ENCODE data around the gene TNF. TPM values are rescaled to one million over a fixed set of nuclear protein-coding genes. Genes with fewer than 3 reads are reported as not detected.

Gene TNF
- total and polyA plus RNA-seq, 5 donors = 0.23 to 0.71 (median 0.42) TPM

- DNase-seq = no peak
- Histone ChIP-seq H3K4me3 (ENCODE audit: low read length) (no peak overlapping the region), H3K27me3 (ENCODE audit: control insufficient read depth, insufficient read depth) (no peaks in the 10 kb centered on the region), H3K27ac (ENCODE audit: low read length) (no peak overlapping the region), H3K4me1 (ENCODE audit: control insufficient read depth, insufficient read depth, low read length) (no peaks in the 10 kb centered on the region), H3K9me3 (ENCODE audit: control insufficient read depth, low read length) (no peaks in the 10 kb centered on the region)
- intact Hi-C loops (cut with DNase I) = loop anchor here in 1 of 4 donors (5.0 kb wide), 1 partner anchor 41 kb away; no protein-coding TSS in a partner anchor
- WGBS = 94% methylated on average over 1 of the region's 1 CpG
- ATAC-seq = no peak
Observed at GRCh38 chr6:31533455-31533841, 41.9 kb upstream of the TNF start.

GRCh38 chr6:31534011-31534410 is 41.4 kb upstream of the TNF start:
- DNase-seq (no peak), ATAC-seq (no peak)
- Histone ChIP-seq H3K4me1 (ENCODE audit: control insufficient read depth, insufficient read depth, low read length) (no peaks in the 10 kb centered on the region), H3K9me3 (ENCODE audit: control insufficient read depth, low read length) (no peaks in the 10 kb centered on the region), H3K27me3 (ENCODE audit: control insufficient read depth, insufficient read depth) (no peaks in the 10 kb centered on the region), H3K27ac (ENCODE audit: low read length) (no peak overlapping the region), H3K4me3 (ENCODE audit: low read length) (no peak overlapping the region)
- intact Hi-C loops (cut with DNase I) = loop anchor here in 1 of 4 donors (5.0 kb wide), 1 partner anchor 42 kb away; no protein-coding TSS in a partner anchor
- WGBS = 87% methylated on average over 6 of the region's 6 CpGs

GRCh38 chr6:31534521-31535040 is 40.8 kb upstream of the TNF start:
- no peaks in the 10 kb centered on the region for H3K9me3 ChIP-seq (ENCODE audit: control insufficient read depth, low read length)
- DNase-seq (no peak), ATAC-seq (no peak)
- no peaks in the 10 kb centered on the region for H3K27me3 ChIP-seq (ENCODE audit: control insufficient read depth, insufficient read depth)
- intact Hi-C loops (cut with DNase I) = loop anchor here in 1 of 4 donors (5.0 kb wide), 1 partner anchor 42 kb away; no protein-coding TSS in a partner anchor
- H3K4me1 ChIP-seq (ENCODE audit: control insufficient read depth, insufficient read depth, low read length) = no peaks in the 10 kb centered on the region
- H3K4me3 ChIP-seq (ENCODE audit: low read length) = no peak overlapping the region
- WGBS = 87% methylated on average over 24 of the region's 24 CpGs
- H3K27ac ChIP-seq (ENCODE audit: low read length) = no peak overlapping the region

- Histone ChIP-seq H3K4me1 (ENCODE audit: control insufficient read depth, insufficient read depth, low read length) (peaks cover 5% of the 10 kb centered on the region), H3K9me3 (ENCODE audit: control insufficient read depth, low read length) (no peaks in the 10 kb centered on the region), H3K27me3 (ENCODE audit: control insufficient read depth, insufficient read depth) (no peaks in the 10 kb centered on the region), H3K4me3 (ENCODE audit: low read length) (no peak overlapping the region), H3K27ac (ENCODE audit: low read length) (no peak overlapping the region)
- DNase-seq = no peak
- ATAC-seq = no peak
- intact Hi-C loops (cut with DNase I) = no loop called here
- WGBS = 38% methylated on average over 2 of the region's 2 CpGs
Observed at GRCh38 chr6:31535538-31536324, 39.6 kb upstream of the TNF start.

- peaks cover 5% of the 10 kb centered on the region for H3K4me1 ChIP-seq (ENCODE audit: control insufficient read depth, insufficient read depth, low read length)
- intact Hi-C loops (cut with DNase I) = no loop called here
- H3K27me3 ChIP-seq (ENCODE audit: control insufficient read depth, insufficient read depth) = no peaks in the 10 kb centered on the region
Observed at GRCh38 chr6:31538805-31539400, 36.5 kb upstream of the TNF start.

GRCh38 chr6:31540640-31541039 is 34.7 kb upstream of the TNF start:
- intact Hi-C loops (cut with DNase I) = no loop called here
- H3K9me3 ChIP-seq (ENCODE audit: control insufficient read depth, low read length) = no peaks in the 10 kb centered on the region
- no peak overlapping the region for H3K27ac ChIP-seq (ENCODE audit: low read length)
- 9% methylated on average over 4 of the region's 4 CpGs for WGBS
- DNase-seq (no peak), ATAC-seq (no peak)
- H3K27me3 ChIP-seq (ENCODE audit: control insufficient read depth, insufficient read depth) = no peaks in the 10 kb centered on the region
- peak overlapping the region; percentile 94 for H3K4me3 ChIP-seq (ENCODE audit: low read length)
- peaks cover 5% of the 10 kb centered on the region for H3K4me1 ChIP-seq (ENCODE audit: control insufficient read depth, insufficient read depth, low read length)

More at GRCh38 chr6:31538805-31539400, 36.5 kb upstream of the TNF start:
- ATAC-seq (no peak), DNase-seq (no peak)
- Histone ChIP-seq H3K4me3 (ENCODE audit: low read length) (no peak overlapping the region), H3K9me3 (ENCODE audit: control insufficient read depth, low read length) (no peaks in the 10 kb centered on the region), H3K27ac (ENCODE audit: low read length) (no peak overlapping the region)
- WGBS = 52% methylated on average over 6 of the region's 6 CpGs

GRCh38 chr6:31541059-31541657 is 34.2 kb upstream of the TNF start:
- 0% methylated on average over 21 of the region's 21 CpGs for WGBS
- H3K9me3 ChIP-seq (ENCODE audit: control insufficient read depth, low read length) = no peaks in the 10 kb centered on the region
- peaks cover 5% of the 10 kb centered on the region for H3K4me1 ChIP-seq (ENCODE audit: control insufficient read depth, insufficient read depth, low read length)
- peak overlapping the region; percentile 94 for H3K4me3 ChIP-seq (ENCODE audit: low read length)
- DNase-seq (peak in 2 of 3 donors; percentile 51 to 70), ATAC-seq (peak; percentile 20 to 53)
- intact Hi-C loops (cut with DNase I) = no loop called here
- H3K27ac ChIP-seq (ENCODE audit: low read length) = peak overlapping the region; percentile 87
- no peaks in the 10 kb centered on the region for H3K27me3 ChIP-seq (ENCODE audit: control insufficient read depth, insufficient read depth)

- DNase-seq = peak; percentile 96 to 98 (median 98)
- peak; percentile 94 to 95 for ATAC-seq
- Histone ChIP-seq H3K9me3 (ENCODE audit: control insufficient read depth, low read length) (no peaks in the 10 kb centered on the region), H3K4me3 (ENCODE audit: low read length) (peak within 1 kb of the TSS; percentile 94), H3K27ac (ENCODE audit: low read length) (peak within 1 kb of the TSS; percentile 93), H3K27me3 (ENCODE audit: control insufficient read depth, insufficient read depth) (no peaks in the 10 kb centered on the region), H3K4me1 (ENCODE audit: control insufficient read depth, insufficient read depth, low read length) (peaks cover 5% of the 10 kb centered on the region)
- intact Hi-C loops (cut with DNase I) = no loop called here
- WGBS = under 1% methylated on average over 43 of the region's 43 CpGs
Observed at GRCh38 chr6:31541658-31542521, 33.5 kb upstream of the TNF start, which contains the start of gene DDX39B. DDX39B (minus strand) TSS chr6:31542003; CDS start chr6:31540532, 1,471 bp downstream.

- H3K4me1 ChIP-seq (ENCODE audit: control insufficient read depth, insufficient read depth, low read length) = peaks cover 9% of the 10 kb centered on the region
- ATAC-seq (no peak), DNase-seq (no peak)
- H3K9me3 ChIP-seq (ENCODE audit: control insufficient read depth, low read length) = no peaks in the 10 kb centered on the region
- no peak overlapping the region for H3K4me3 ChIP-seq (ENCODE audit: low read length)
- H3K27me3 ChIP-seq (ENCODE audit: control insufficient read depth, insufficient read depth) = no peaks in the 10 kb centered on the region
- H3K27ac ChIP-seq (ENCODE audit: low read length) = no peak overlapping the region
- intact Hi-C loops (cut with DNase I) = no loop called here
- WGBS = 95% methylated on average over 6 of the region's 6 CpGs
Observed at GRCh38 chr6:31543639-31544038, 31.7 kb upstream of the TNF start.

- H3K4me1 ChIP-seq (ENCODE audit: control insufficient read depth, insufficient read depth, low read length) = peaks cover 9% of the 10 kb centered on the region
- ATAC-seq (no peak), DNase-seq (no peak)
- H3K4me3 ChIP-seq (ENCODE audit: low read length) = no peak overlapping the region
- no peaks in the 10 kb centered on the region for H3K27me3 ChIP-seq (ENCODE audit: control insufficient read depth, insufficient read depth)
- WGBS = 82% methylated on average over 2 of the region's 2 CpGs
- intact Hi-C loops (cut with DNase I) = loop anchor here (5.0 kb wide), 3 partner anchors 38 to 118 kb away; partner anchors contain the start of genes LTB (in 2 of the 4), C6orf47 (in 1 of the 4) and GPANK1 (in 1 of the 4)
- no peak overlapping the region for H3K27ac ChIP-seq (ENCODE audit: low read length)
- H3K9me3 ChIP-seq (ENCODE audit: control insufficient read depth, low read length) = no peaks in the 10 kb centered on the region
Observed at GRCh38 chr6:31544676-31545075, 30.7 kb upstream of the TNF start.
